Kidney epithelial cell (primary cell): Measurements from ENCODE around the gene KCNAB1. TPM values are rescaled to one million over a fixed set of nuclear protein-coding genes. Genes with fewer than 3 reads are reported as not detected.
"Not testable (repeated sequence)": the region's sequence is repeated elsewhere in the genome, so short reads cannot be mapped to it uniquely, and the experiment has no call there.

Experiments
- DNase-seq: peaks from one replicate; pipeline ENCODE4 v3.0.0-alpha.2; 2010; ENCODE audit warnings: low read depth
- H3K27me3 ChIP-seq: 2 replicates; pipeline ENCODE4 v1.6.0; 2011; ENCODE audit warnings: low read length; ENCODE audit not compliant: control insufficient read depth, insufficient read depth
- H3K36me3 ChIP-seq: 2 replicates; pipeline ENCODE4 v1.5.1; 2011; ENCODE audit warnings: low read length; ENCODE audit not compliant: control insufficient read depth, insufficient read depth
- H3K4me3 ChIP-seq: 2 replicates; pipeline ENCODE4 v1.5.1; 2011; ENCODE audit warnings: low read depth, mild to moderate bottlenecking, control low read depth, low read length
- CTCF ChIP-seq: IDR thresholded peaks from 2 replicates; pipeline ENCODE4 v1.5.1; 2011; ENCODE audit warnings: mild to moderate bottlenecking, moderate library complexity, low read length, control low read depth, inconsistent platforms; ENCODE audit not compliant: insufficient read depth, poor library complexity, severe bottlenecking
- total RNA-seq: library from RNA; depleted of rRNA; stranded (reverse); fragments of >200 nt; gene quantifications from 2 replicates; pipeline ENCODE4 v1.2.3, GENCODE V29; 2015

Gene KCNAB1
- total RNA-seq, 1 donor from 2014 or later: not detected

GRCh38 chr3:156187146-156187769, 66.9 kb downstream of the KCNAB1 start:
- TF ChIP-seq CTCF: no peak
- DNase-seq: peak; percentile 63
- H3K27me3 ChIP-seq: no peaks in the 10 kb centered on the region
- no peaks in the 10 kb centered on the region for H3K36me3 ChIP-seq
- no peak overlapping the region for H3K4me3 ChIP-seq

GRCh38 chr3:156188757-156189156, 68.4 kb downstream of the KCNAB1 start:
- DNase-seq: no peak
- H3K36me3 ChIP-seq: no peaks in the 10 kb centered on the region
- TF ChIP-seq CTCF: no peak
- no peaks in the 10 kb centered on the region for H3K27me3 ChIP-seq
- H3K4me3 ChIP-seq: no peak overlapping the region

- no peak for TF ChIP-seq CTCF
- no peaks in the 10 kb centered on the region for H3K27me3 ChIP-seq
- DNase-seq: no peak
- no peaks in the 10 kb centered on the region for H3K36me3 ChIP-seq
- H3K4me3 ChIP-seq: no peak overlapping the region
Observed at GRCh38 chr3:156189927-156190326, 69.5 kb downstream of the KCNAB1 start.

- H3K36me3 ChIP-seq, H3K27me3 ChIP-seq, DNase-seq, H3K4me3 ChIP-seq: not testable (repeated sequence)
Observed at GRCh38 chr3:156194945-156195344, 74.6 kb downstream of the KCNAB1 start.

- not testable (repeated sequence) for H3K27me3 ChIP-seq, H3K4me3 ChIP-seq, DNase-seq, H3K36me3 ChIP-seq
Observed at GRCh38 chr3:156197152-156197551, 76.8 kb downstream of the KCNAB1 start.

GRCh38 chr3:156201411-156202405, 81.3 kb downstream of the KCNAB1 start:
- no peak for TF ChIP-seq CTCF
- Histone ChIP-seq H3K4me3 (no peak overlapping the region), H3K27me3 (no peaks in the 10 kb centered on the region), H3K36me3 (no peaks in the 10 kb centered on the region)
- no peak for DNase-seq

GRCh38 chr3:156206157-156206556, 85.8 kb downstream of the KCNAB1 start:
- no peak overlapping the region for H3K4me3 ChIP-seq
- H3K36me3 ChIP-seq: no peaks in the 10 kb centered on the region
- H3K27me3 ChIP-seq: no peaks in the 10 kb centered on the region
- DNase-seq: no peak
- no peak for TF ChIP-seq CTCF
